Neuronal stem cell (in vitro differentiated cells): ENCODE results near the gene MCM10.

Experiments used
- DNase-seq: peaks from one replicate; pipeline ENCODE4 v3.0.0-alpha.2; 2013; ENCODE audit warnings: low spot score
- H2AFZ ChIP-seq: one replicate; pipeline ENCODE4 v1.6.1; 2013; ENCODE audit warnings: mild to moderate bottlenecking, low read length, inconsistent platforms
- H2AK5ac ChIP-seq: 2 replicates; pipeline ENCODE4 v1.6.1; 2013; ENCODE audit warnings: low read depth, mild to moderate bottlenecking, inconsistent platforms, low read length, moderate library complexity, mixed read lengths
- H2BK120ac ChIP-seq: 2 replicates; pipeline ENCODE4 v1.6.1; 2013; ENCODE audit warnings: low read depth, mild to moderate bottlenecking, inconsistent platforms, low read length, moderate library complexity, mixed read lengths
- H2BK12ac ChIP-seq: one replicate; pipeline ENCODE4 v1.6.1; 2013; ENCODE audit warnings: low read length, inconsistent platforms
- H2BK15ac ChIP-seq: 2 replicates; pipeline ENCODE4 v1.6.1; 2013; ENCODE audit warnings: mild to moderate bottlenecking, low read length, inconsistent platforms, mixed read lengths
- H2BK5ac ChIP-seq: one replicate; pipeline ENCODE4 v1.6.1; 2013; ENCODE audit warnings: inconsistent platforms, mild to moderate bottlenecking, low read length, moderate library complexity
- H3K14ac ChIP-seq: one replicate; pipeline ENCODE4 v1.6.1; 2013; ENCODE audit warnings: low read length, inconsistent platforms
- H3K18ac ChIP-seq: 2 replicates; pipeline ENCODE4 v1.6.1; 2013; ENCODE audit warnings: low read length, inconsistent platforms
- H3K23ac ChIP-seq: 2 replicates; pipeline ENCODE4 v1.6.1; 2013; ENCODE audit warnings: low read depth, mild to moderate bottlenecking, mixed read lengths, low read length, inconsistent platforms; ENCODE audit not compliant: poor library complexity
- H3K27ac ChIP-seq: replicated peaks from 3 replicates; pipeline ENCODE4 v1.5.1; 2013; ENCODE audit warnings: low read length, inconsistent platforms
- H3K27me3 ChIP-seq, 3 experiments: 2 replicates each; pipeline ENCODE4 v1.6.1; 2013; ENCODE audit warnings: low read length in 3 of 3, mild to moderate bottlenecking in 2 of 3, inconsistent platforms in 1 of 3, low read depth in 1 of 3, mixed read lengths in 1 of 3, moderate library complexity in 1 of 3; ENCODE audit not compliant: control insufficient read depth in 3 of 3, insufficient read depth in 3 of 3
- H3K36me3 ChIP-seq, 2 donors: replicated peaks in 1 of 2; 2 replicates each; pipeline ENCODE4 v1.6.1; 2013; ENCODE audit warnings: low read length in 2 of 2; ENCODE audit not compliant: control insufficient read depth in 2 of 2, insufficient read depth in 2 of 2
- H3K4ac ChIP-seq: 2 replicates; pipeline ENCODE4 v1.6.1; 2013; ENCODE audit warnings: inconsistent platforms, mild to moderate bottlenecking, low read length, moderate library complexity
- H3K4me1 ChIP-seq, 2 donors: 1 replicate in 1 of 2; 2 replicates in 1 of 2; pipeline ENCODE4 v1.6.1; 2013; ENCODE audit warnings: low read length in 2 of 2, low read depth in 1 of 2; ENCODE audit not compliant: control insufficient read depth in 2 of 2, insufficient read depth in 1 of 2
- H3K4me2 ChIP-seq: one replicate; pipeline ENCODE4 v1.6.1; 2013; ENCODE audit warnings: mild to moderate bottlenecking, low read length, inconsistent platforms; ENCODE audit not compliant: insufficient read depth, poor library complexity, severe bottlenecking
- H3K4me3 ChIP-seq, 2 donors: 2 replicates each; pipeline ENCODE4 v1.5.1; 2013; ENCODE audit warnings: low read length in 2 of 2, mild to moderate bottlenecking in 2 of 2, inconsistent platforms in 1 of 2, moderate library complexity in 1 of 2
- H3K79me1 ChIP-seq: one replicate; pipeline ENCODE4 v1.6.1; 2013; ENCODE audit warnings: low read depth, mild to moderate bottlenecking, inconsistent platforms, low read length, moderate library complexity
- H3K9ac ChIP-seq: one replicate; pipeline ENCODE4 v1.6.1; 2013; ENCODE audit warnings: mild to moderate bottlenecking, low read depth, low read length, inconsistent platforms; ENCODE audit not compliant: poor library complexity
- H3K9me3 ChIP-seq, 2 donors: replicated peaks in 1 of 2; 2 replicates each; pipeline versions ENCODE3 to v1.6.1; 2013; ENCODE audit warnings: low read length in 2 of 2, mild to moderate bottlenecking in 2 of 2, inconsistent platforms in 1 of 2, low read depth in 1 of 2, mixed read lengths in 1 of 2, moderate library complexity in 1 of 2; ENCODE audit not compliant: control insufficient read depth in 2 of 2, insufficient read depth in 1 of 2
- H4K8ac ChIP-seq: one replicate; pipeline ENCODE4 v1.6.1; 2013; ENCODE audit warnings: low read depth, mild to moderate bottlenecking, inconsistent platforms, low read length, moderate library complexity
- H4K91ac ChIP-seq: one replicate; pipeline ENCODE4 v1.6.1; 2013; ENCODE audit warnings: low read length, low read depth, mild to moderate bottlenecking, inconsistent platforms; ENCODE audit not compliant: poor library complexity
- WGBS, 2 donors: extraction: QIAGEN DNeasy Blood & Tissue Kit; methylation state at CpG; one replicate each; pipeline ENCODE4 v1.1.7; 2013; ENCODE audit warnings: missing lambda C conversion rate in 2 of 2, mixed read lengths in 1 of 2; ENCODE audit not compliant: insufficient read length in 2 of 2, insufficient replicate concordance in 1 of 2; ENCODE audit errors: extremely low coverage in 2 of 2; 5-methylcytosine and 5-hydroxymethylcytosine counted together

MCM10 gene

GRCh38 chr10:13189961-13190360 is 28.6 kb downstream of the MCM10 start:
- no peak overlapping the region for H3K4me3 ChIP-seq
- peaks cover 49 to 100% of the 10 kb centered on the region in 2 donors for H3K36me3 ChIP-seq
- H2BK12ac ChIP-seq, result no peak overlapping the region
- no peak overlapping the region for H2BK5ac ChIP-seq
- no peak overlapping the region for H3K14ac ChIP-seq
- no peak overlapping the region for H4K8ac ChIP-seq
- no peak overlapping the region for H3K18ac ChIP-seq
- no peak overlapping the region for H3K23ac ChIP-seq
- H2AK5ac ChIP-seq, result no peak overlapping the region
- no CpG with 5 or more reads among the region's 4 CpGs for WGBS, 2 donors
- H3K4me1 ChIP-seq, result no peaks in the 10 kb centered on the region
- no peak overlapping the region for H2BK15ac ChIP-seq
- H3K27ac ChIP-seq, result no peak overlapping the region
- no peak overlapping the region for H2BK120ac ChIP-seq
- no peak overlapping the region for H3K4ac ChIP-seq
- no peak overlapping the region for H2AFZ ChIP-seq
- no peaks in the 10 kb centered on the region for H3K79me1 ChIP-seq
- DNase-seq, result no peak
- H3K27me3 ChIP-seq, result no peaks in the 10 kb centered on the region
- H3K9me3 ChIP-seq, result peaks cover 2 to 19% of the 10 kb centered on the region in 2 donors
- H3K9ac ChIP-seq, result no peak overlapping the region
- H4K91ac ChIP-seq, result no peak overlapping the region
- H3K4me2 ChIP-seq, result no peak overlapping the region

GRCh38 chr10:13190816-13191215 is 29.5 kb downstream of the MCM10 start:
- no peak overlapping the region for H2AFZ ChIP-seq
- no peak overlapping the region for H3K23ac ChIP-seq
- no peaks in the 10 kb centered on the region for H3K27me3 ChIP-seq
- peaks cover 45 to 100% of the 10 kb centered on the region in 2 donors for H3K36me3 ChIP-seq
- no peak overlapping the region for H4K91ac ChIP-seq
- H2BK5ac ChIP-seq, result no peak overlapping the region
- H3K4ac ChIP-seq, result no peak overlapping the region
- H2BK120ac ChIP-seq, result no peak overlapping the region
- no peak overlapping the region for H2BK12ac ChIP-seq
- no peak overlapping the region for H2BK15ac ChIP-seq
- no peak for DNase-seq
- no CpG with 5 or more reads among the region's 3 CpGs for WGBS, 2 donors
- no peak overlapping the region for H4K8ac ChIP-seq
- no peak overlapping the region for H3K27ac ChIP-seq
- H3K18ac ChIP-seq, result no peak overlapping the region
- H3K14ac ChIP-seq, result no peak overlapping the region
- H3K4me3 ChIP-seq, result no peak overlapping the region
- peaks cover 2 to 16% of the 10 kb centered on the region in 2 donors for H3K9me3 ChIP-seq
- no peaks in the 10 kb centered on the region for H3K79me1 ChIP-seq
- no peak overlapping the region for H3K9ac ChIP-seq
- H2AK5ac ChIP-seq, result no peak overlapping the region
- H3K4me2 ChIP-seq, result no peak overlapping the region
- H3K4me1 ChIP-seq, result no peaks in the 10 kb centered on the region

- Histone ChIP-seq H3K79me1 (no peaks in the 10 kb centered on the region), H3K36me3 (peaks cover 43 to 100% of the 10 kb centered on the region in 2 donors), H2BK12ac (no peak overlapping the region), H3K27ac (no peak overlapping the region), H3K4ac (no peak overlapping the region), H3K9ac (no peak overlapping the region), H3K4me1 (no peaks in the 10 kb centered on the region), H4K91ac (no peak overlapping the region), H3K14ac (no peak overlapping the region), H3K23ac (no peak overlapping the region), H3K9me3 (peaks cover 2 to 11% of the 10 kb centered on the region in 2 donors), H2BK120ac (no peak overlapping the region), H3K18ac (no peak overlapping the region), H3K27me3 (no peaks in the 10 kb centered on the region), H2AK5ac (no peak overlapping the region), H3K4me2 (no peak overlapping the region), H2BK5ac (no peak overlapping the region), H3K4me3 (no peak overlapping the region), H2AFZ (no peak overlapping the region), H4K8ac (no peak overlapping the region), H2BK15ac (no peak overlapping the region)
- no peak for DNase-seq
- WGBS, 2 donors, result no CpG with 5 or more reads among the region's 5 CpGs
These were observed 30.0 kb downstream of the MCM10 start for GRCh38 chr10:13191362-13191761.

- DNase-seq, result no peak
- Histone ChIP-seq H3K79me1 (no peaks in the 10 kb centered on the region), H3K4me1 (no peaks in the 10 kb centered on the region), H3K14ac (no peak overlapping the region), H4K91ac (no peak overlapping the region), H2BK12ac (no peak overlapping the region), H2BK5ac (no peak overlapping the region), H3K4me3 (no peak overlapping the region), H3K27me3 (no peaks in the 10 kb centered on the region), H2AK5ac (no peak overlapping the region), H3K4ac (no peak overlapping the region), H2BK15ac (no peak overlapping the region), H3K36me3 (peaks cover 39 to 100% of the 10 kb centered on the region in 2 donors), H3K18ac (no peak overlapping the region), H3K23ac (no peak overlapping the region), H2BK120ac (no peak overlapping the region), H3K9ac (no peak overlapping the region), H4K8ac (no peak overlapping the region), H3K4me2 (no peak overlapping the region), H3K27ac (no peak overlapping the region), H3K9me3 (no peaks in the 10 kb centered on the region), H2AFZ (no peak overlapping the region)
- WGBS, 2 donors, result no CpG with 5 or more reads among the region's 7 CpGs
These were observed 32.3 kb downstream of the MCM10 start for GRCh38 chr10:13193637-13194036.
